Glomerular visceral epithelial cell (primary cell): Measurements from ENCODE around the gene EPSTI1.

ENCODE experiments used
- DNase-seq: peaks from one replicate; pipeline ENCODE4 v3.0.0-alpha.2; 2016; ENCODE audit errors: extremely low spot score

The EPSTI1 gene

DNA sequence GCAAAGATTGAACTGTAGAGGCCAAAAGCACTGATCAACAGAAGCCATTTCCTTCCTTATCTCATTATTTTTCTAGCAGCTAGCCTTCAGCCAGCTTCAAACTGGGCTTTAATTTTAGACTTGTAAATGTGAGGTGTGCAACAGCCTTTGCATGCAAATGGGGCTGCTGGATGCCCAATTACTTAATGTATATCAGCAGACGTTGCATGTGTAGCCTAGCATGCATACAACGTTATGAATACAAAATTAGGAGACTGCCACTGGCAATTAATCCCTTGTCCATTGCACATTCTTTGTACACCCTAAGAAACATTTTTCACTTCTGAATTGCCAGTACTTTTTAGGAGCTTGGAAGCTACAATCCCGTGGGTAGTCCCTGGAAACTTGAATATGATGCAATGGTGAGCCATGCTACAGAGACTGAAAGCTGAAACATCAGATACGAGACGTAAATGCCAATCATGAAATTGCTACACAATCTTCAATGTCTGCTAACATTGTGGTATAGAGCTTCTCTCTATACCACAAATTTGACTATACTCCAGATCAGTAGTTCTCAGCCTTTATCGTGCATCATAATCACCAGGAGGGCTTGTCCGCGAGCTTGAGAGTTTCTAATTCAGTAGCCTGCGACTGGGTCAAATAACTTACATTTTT, 20.2 kb downstream of the EPSTI1 start:
- DNase-seq = no peak

DNA sequence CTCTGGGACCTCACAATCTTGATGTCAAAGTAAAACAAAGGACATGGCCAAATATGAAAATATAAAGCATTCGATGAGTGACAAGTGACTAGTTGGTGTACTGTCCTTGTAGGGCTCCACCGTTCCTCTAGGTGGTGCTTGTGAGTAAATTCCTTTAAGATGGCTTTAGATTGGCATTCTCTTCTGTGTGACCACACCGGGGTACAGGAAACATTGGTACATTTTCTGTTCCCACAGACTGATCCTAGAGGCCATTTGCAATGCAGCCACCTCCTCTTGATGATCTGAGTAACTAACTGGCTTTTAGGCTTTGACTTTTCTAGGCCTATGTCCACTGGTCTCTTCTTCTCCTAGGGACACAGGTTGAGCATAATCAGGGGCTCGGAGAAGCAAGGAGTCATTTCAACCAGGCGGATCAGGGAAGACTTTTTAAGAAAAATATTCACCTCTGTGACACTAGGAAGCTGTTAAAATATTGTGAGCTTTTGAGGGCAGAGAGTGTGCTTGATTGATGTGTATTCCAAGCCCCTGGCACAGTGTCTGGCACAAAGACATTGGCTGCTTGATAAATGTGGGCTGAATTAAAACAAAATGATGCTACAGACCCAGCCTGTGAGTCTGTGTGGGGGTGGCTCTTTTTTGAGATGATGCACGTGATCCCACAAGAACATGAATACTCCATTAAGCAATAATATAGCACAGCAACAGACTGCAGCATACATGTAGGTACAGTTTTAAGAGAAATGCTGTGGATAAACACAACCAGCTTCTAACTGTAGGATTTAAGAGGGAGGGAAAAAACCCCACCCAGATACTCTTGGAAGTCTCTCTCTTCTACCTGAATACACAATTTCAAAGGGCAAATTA, 21.0 kb downstream of the EPSTI1 start:
- DNase-seq = peak; percentile 60

DNA sequence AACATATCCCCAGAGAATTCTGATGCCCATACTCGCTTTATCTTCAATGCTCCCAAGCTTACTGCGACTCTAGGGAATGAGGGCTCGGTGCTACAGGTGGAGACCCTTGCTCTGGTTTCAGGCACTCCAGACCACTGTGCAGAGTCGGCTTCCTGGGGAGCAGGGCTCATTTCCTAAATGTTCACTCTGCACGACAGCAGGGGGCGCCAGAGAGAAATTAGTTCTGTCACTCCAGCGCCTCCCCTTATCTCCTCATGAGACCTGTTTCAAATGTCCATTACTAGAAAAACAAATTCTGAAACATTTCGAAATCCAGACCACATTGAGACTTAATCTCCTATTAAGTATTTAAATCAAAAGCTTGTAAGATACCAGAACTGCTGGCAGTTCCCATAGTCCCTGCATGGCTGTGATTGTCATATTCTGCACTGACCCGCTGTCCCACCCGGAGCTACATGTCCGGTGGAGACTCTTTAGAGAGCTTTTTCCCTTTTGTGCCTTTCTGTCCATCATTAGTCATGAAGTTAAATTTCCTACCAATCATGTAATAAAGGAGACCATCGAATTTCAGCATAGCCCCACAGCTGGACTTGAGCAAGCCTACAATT, 22.4 kb downstream of the EPSTI1 start:
- DNase-seq = peak; percentile 68

DNA sequence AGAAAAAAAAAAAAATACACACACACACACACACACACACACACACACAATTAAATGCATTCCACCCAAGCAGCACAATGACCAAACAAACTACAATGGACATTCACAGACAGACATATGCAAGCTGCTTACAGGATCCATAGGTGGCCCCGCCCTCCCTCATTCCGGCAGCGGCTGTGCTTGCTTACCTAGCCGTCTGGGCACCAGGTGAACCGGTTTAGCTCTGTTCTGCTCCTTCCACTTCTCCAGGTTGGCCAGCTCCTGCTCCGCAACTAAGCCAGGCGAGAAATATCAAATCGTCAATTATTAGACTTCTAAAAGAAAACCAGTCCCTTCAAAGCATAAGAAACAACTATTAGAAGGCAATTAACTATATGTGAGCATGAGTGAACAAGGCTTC, 23.1 kb downstream of the EPSTI1 start:
- no peak for DNase-seq

DNA sequence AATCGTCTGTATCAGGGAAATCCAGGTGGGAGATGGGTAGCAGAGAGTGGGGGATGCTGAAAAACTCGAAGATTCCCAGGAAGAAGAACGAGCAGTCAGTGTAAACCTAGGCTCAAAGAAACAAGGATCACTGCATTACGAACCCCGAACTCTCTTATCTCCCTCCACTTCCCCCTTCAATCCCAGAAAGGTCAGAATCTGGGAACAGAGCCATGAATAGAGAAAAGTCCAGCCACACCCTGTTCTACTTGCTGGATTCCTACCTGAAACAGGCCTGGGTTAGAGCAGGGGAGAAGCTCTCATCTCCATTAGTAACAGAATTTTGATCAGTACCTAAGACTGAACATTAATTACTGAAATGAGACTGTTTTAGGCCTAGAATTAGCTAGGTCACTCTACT, 24.4 kb downstream of the EPSTI1 start:
- no peak for DNase-seq

DNA sequence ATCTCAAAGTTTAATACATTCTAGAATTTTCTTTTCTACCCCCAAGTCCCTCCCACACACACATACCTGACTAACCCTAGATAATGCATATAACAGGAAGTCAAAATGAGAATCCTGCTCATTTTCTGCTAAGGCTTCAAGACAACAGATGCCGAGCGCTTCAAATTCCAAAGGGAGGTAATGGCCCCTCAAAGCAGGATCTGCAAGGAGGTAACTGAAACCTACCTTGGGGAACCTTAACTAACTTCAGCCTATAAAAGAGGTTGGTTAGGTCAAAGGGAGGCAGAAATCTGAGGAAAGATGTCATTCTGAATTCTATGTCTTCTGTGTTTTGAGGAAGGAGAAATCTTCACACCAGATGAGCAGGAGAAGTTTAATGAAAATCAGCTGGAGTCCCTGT, 26.8 kb downstream of the EPSTI1 start:
- no peak for DNase-seq

DNA sequence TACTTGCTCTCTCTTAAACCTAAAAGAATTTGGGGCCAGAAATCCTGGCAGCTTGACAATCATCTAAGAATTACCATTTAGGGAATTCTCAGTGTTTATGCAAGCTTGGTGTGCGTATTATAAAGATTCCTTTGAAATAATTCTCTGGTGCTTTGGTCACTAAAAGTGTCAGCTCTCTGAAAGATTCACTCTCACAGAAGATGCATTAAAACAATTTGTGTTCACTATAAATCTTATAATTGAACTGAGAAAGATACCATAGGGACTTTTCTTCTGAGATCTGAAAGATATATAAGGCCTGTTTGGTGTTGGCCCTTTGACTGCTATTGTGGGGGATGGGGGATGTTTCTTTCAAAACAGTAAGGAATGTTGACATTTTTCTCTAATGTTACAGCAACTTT, 27.3 kb downstream of the EPSTI1 start:
- no peak for DNase-seq

DNA sequence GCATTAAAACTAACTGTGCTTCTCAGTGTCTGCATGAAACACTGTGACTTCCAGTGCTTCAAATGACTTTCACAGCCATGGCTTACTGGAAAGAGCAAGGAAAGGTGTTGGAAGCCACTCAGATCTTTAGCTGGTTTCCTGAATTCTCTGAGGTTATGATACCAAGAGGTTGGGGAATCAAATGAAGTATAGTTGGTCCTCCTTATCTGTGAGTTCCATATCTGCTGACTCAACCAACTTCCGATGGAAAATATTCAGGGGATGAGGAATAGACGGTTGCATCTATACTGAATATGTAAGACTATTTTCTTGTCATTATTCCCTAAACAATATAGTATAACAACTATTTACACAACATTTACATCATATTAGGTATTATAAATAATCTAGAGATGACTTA, 32.4 kb downstream of the EPSTI1 start:
- DNase-seq = no peak

DNA sequence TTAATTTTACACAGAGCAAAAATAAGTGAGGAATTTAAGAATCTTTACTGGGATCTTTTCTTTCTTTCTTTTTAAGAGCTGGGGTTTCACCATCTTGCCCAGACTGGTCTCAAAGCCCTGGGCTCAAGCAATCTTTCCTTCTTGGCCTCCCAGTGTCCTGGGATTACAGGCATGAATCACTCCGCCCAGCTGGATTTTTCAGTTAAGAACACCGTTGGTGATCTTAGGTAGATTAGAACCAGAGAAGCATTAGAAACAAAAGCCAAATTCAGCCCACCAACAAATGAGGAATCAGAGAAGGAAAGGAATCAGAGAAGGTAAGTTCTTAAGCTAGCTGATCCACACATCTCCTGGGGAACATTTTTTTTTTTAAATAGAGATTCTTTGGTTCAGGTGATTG, 34.2 kb downstream of the EPSTI1 start:
- no peak for DNase-seq

DNA sequence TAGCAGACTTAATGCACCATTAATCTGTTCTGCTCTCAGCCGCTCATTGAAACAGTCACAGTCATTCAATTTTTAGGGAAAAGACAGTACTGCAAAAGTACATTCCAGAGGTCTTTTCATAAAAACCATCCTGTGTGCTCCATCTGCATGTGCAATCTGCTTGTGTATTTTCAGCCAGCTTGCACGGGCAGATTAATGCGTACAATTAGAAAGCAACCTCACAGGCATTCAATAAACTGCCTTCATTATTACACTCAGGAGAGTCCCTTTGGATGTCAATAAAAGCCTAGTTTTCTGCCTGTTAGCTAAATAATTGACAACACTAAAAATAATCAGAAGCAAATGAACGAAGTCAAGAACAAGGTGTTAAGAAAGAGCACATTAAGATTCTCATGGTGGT, 41.9 kb downstream of the EPSTI1 start:
- DNase-seq = no peak

DNA sequence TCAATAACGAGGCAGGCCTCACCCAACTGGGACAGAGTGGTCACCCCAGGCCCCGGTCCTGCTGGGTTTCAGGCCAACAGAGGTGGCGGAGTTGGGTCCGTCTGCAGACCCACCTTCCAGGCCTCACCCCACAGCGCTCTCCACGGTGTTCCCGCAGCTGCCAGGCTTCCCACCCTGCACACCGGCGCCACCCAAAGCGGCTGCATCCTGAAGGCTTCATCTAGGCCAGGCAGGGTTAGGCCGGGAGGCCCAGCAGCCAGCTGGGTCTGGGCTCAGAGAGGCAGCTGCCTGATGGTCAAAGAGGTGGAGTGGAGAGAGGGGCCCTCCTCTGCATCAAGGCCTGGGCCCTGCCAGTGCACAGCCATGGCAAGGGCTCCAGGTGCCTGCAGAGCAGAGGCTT, 44.1 kb downstream of the EPSTI1 start:
- DNase-seq = no peak

DNA sequence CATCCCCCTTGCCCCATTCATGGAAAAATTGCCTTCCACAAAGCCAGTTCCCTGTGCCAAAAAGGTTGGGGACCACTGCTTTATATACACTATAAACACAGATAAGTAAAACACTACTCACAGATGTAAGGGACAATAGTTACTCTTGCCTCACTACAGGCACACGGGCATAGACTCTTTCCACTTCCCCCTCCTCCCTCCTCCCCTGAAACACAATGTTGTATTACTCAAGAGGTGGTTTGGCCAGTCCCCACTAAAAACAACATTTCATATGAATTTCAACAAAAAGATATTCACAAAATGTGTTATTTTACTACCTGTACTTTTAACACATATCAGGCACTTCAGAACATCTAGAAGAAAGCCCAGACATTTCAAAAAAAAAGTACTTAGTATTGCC, 45.1 kb downstream of the EPSTI1 start:
- no peak for DNase-seq

DNA sequence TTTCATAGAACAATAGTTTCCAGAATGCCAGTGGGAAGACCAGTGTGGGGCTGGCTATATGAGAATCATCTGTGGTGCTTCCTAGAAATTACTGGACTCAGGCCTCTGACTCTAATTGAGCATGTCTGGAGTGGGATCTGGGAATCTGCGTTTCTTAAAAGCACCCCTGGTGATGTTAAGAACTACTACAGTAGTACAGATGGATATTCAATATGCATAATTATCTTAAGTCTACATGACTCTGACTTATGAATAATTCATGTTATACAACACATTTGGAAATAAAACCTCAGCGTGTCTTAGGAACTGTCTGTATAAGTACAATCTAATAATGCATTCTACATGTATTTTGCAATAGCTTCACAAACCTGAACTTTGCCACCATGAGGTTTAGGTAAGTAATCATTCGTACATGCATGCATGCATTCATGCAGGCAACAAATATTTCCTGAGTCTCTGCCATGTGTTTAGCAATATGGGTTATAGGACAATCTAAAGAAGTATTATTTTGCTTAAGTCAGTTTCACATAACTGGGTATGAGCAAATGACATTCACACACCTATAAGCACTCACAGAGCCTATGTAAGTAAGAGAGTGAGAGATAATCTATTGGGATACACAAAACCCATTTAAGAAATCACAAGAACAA, 62.0 kb downstream of the EPSTI1 start:
- no peak for DNase-seq

DNA sequence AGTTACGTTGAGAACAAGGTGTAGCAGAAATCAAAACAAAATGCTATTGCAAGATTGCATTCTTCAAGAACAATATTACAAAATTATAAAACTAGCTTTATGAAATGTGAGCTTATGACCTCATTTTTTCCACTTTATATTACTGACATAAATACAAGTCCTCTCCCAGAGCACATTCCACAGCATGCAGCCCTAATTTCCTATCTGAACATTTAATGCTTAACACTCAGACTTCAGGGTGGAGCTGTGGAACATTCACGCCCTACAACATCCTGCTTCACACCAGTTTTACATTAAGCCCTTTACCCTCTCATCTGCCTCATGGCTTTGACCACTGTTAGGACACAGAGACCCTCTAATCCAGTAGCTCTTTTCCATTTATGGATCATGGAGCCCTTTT, 65.5 kb downstream of the EPSTI1 start:
- DNase-seq = no peak

DNA sequence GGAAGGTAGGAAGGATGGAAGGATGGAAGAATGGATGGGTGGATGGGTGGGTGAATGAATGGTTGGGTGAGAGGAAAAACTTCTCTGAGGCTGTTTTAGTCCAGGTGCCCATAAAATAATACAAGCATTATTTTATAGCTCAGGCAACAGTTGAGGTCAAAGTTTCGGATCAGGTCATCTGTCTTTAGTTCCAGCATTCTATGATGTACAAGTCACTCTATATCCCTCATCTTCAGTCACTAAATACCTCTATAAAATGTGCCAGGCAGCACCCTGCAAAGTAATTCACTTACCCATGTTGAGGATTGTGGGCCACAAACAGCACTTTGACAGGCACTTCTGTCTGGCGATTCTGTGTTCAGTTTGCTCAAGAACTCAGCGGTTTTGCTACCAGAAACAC, 66.0 kb downstream of the EPSTI1 start:
- no peak for DNase-seq

DNA sequence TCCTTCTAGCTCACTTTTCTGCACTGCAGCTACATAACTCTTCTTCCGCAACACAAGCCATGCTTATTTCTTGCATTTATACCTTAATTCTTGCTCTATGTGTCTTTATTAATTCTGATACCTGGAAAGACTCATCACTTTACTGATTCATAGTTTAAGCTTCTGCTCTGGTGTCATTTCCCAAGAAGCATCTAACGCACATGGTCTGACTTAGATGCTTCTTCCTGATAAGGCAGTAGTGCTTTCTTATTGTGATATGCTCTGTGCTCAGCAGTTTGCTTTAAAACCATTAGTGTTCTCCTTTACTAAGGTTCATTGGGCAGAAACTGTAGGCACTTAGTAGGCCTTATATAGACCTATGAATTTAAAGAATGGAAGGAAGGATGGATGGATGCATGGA, 66.4 kb downstream of the EPSTI1 start:
- no peak for DNase-seq

DNA sequence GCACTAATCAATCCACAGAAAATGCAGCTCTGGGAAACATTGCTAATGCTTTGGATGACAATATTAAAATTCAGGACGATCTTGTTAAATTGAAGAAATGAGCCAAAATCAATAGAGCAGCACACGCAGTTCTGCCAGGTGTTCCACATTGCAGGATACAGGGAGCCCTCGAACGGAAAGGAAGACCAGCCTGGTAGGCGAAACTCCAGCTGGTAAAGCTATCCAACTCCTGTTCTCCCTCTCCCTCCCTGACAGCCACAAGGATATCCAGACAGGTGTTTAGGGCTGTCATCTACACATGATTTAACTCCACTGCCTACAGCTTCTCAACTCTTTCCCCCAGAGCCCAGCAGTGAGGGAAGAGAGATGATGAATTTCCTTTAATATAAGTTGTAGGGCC, 67.7 kb downstream of the EPSTI1 start:
- no peak for DNase-seq

DNA sequence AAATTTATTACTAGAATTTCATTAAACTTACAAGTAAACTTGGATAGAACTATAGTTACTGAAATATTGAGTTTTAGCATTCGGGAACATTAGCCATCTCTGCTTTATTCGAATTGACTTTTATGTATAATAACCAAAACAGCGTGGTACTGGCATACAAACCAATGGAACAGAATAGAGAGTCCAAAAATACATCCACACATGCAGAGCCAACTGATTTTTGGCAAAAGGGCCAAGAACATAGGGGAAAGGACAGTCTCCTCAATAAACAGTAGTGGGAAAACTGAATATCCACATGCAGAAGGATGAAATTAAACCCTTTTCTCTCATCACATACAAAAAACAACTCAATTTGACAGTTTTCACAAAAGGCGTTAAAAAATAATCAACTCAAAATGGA, 84.3 kb downstream of the EPSTI1 start:
- DNase-seq = no peak

DNA sequence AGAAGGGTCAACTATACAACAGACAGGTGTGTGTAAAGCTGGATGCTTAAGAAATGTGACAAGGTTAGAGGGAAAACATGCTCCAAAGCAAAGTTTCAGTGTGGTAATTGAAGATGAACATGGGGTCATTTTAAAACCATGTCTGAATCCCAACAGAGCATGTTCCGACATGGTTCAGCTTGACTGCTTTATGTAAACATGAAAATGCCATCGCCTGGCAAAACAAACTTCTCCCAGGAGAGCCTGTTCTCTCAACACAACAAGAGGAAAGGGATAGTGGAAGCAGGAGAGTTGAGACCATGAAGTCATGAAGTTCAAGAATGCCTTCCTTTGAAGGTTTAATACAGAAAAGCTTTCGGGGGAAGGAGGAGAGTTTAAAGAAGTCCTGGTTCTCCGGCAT, 85.8 kb downstream of the EPSTI1 start:
- no peak for DNase-seq

DNA sequence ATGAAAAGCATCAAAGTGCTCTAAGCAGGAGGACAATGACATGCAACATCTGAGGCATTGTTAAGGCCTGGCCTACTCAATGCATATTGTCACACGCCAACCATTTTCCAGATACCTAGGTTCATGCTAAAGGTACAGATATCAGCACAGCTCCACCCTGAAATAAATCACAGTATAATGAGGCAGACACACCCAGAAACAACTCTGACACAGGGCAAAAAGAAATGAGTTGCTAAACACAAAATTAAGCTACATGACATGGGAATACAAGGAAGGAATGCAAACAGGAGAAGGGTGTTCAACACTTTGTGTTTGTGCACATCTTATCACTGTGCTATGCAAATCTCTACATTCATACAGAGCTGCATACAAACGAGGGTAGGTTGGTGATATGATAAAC, 86.5 kb downstream of the EPSTI1 start:
- no peak for DNase-seq

DNA sequence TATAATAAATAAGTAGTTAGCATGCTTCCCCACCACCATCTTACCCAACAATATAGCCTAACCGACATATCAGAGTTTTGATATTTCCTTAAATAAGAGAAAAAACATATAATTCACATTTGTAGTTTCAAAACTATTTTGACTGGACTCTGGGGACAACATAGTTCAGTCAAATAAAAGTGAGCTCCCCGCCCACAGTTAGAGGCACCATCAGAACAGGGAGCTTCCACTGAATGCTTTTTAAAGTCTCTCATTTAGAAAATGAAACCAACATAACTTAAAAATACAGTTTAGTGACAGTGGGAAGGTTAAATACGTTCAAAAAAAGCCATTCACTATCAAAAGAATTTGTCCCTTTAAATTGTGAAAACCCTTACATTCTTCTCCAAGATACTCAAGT, 92.8 kb downstream of the EPSTI1 start:
- DNase-seq = no peak

DNA sequence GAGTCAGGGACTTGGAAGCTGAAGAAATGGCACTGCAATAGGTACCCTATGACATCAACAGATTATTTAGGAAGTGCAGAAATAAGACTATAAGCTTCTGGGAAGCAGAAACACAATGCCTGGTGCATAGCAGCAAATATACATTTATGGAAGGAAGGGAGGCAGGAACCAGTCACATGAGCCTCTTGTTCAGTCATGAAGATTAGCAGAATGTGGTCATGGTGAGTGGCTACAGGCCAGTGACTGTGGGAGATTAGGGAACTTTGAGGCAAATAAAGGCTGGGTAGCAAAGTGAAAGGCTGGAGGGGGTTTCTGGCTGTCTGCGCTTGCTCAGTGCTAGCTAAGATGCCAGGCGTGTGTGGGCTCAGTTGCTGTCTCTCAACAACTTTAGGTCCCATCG, 96.3 kb downstream of the EPSTI1 start:
- DNase-seq = no peak

DNA sequence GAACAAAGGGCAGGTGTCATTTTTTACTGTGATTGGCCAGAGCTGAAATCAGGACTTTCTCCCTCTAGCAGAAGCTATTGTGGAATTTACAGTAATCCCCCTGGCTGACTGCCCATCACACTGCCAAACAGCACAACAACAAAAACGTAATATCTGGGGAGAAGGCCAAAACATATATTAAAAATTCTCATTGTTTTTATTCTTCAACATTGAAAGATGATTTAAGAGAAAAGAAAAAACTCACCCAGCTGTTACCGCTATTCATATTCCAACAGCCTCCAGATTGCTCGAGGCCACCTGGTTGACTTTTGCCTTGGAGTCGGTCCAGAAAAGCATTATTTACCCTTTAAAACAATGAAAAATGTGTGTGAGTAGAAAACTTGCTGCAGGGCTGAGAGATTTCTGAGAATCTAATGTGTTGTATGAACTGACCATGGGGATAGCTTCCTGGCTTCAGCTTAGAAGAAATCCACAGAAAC, 97.2 kb downstream of the EPSTI1 start:
- DNase-seq = no peak
